Omental fat pad (tissue), 4 donors: Measurements from ENCODE around the gene OSCP1. TPM values are rescaled to one million over a fixed set of nuclear protein-coding genes. Genes with fewer than 3 reads are reported as not detected.

Source experiments
- ATAC-seq: fragments of 150-250 bp; one replicate; pipeline ENCODE4 v1.9.1; 2016; ENCODE audit warnings: mild to moderate bottlenecking, moderate library complexity; ENCODE audit not compliant: low FRiP score
- DNase-seq: peaks from one replicate; pipeline ENCODE4 v3.0.0-alpha.2; 2019; ENCODE audit warnings: low spot score
- total RNA-seq, 4 donors: library from RNA; depleted of rRNA; stranded (reverse); fragments of >200 nt; gene quantifications; one replicate each; pipeline ENCODE4 v1.1.0, GENCODE V29; 2016
- TF ChIP-seq, protein P1 (sequence below), 3 donors: fragments of 450-650 bp; IDR thresholded peaks; one replicate each; pipeline ENCODE4 v1.5.1; 2016 to 2017; ENCODE audit warnings: antibody characterized with exemption in 3 of 3, mild to moderate bottlenecking in 3 of 3, moderate library complexity in 2 of 3

Gene OSCP1
- total RNA-seq, 4 donors from 2014 or later = 5.0 to 7.2 (median 6.6) TPM

DNA sequence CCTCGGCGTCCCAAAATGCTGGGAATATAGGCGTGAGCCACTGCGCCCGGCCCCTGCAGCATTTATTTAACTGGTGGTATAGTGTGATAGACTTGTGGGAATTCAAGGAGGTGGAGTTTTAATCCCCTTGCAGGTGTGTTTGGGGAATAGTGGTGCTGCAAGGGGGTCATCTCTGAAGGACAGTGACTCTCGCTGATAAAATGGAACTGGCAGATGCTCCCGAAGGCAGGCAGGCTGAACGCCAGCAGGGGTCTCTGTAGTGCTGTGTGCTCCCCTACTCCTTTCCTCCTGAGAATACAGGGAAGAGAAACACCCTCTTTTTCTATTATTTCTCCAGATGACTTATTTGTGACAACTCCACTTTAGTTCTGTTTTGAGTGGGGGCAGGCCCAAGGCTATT is 4.0 kb downstream of the OSCP1 start:
- TF ChIP-seq, protein P1, sequence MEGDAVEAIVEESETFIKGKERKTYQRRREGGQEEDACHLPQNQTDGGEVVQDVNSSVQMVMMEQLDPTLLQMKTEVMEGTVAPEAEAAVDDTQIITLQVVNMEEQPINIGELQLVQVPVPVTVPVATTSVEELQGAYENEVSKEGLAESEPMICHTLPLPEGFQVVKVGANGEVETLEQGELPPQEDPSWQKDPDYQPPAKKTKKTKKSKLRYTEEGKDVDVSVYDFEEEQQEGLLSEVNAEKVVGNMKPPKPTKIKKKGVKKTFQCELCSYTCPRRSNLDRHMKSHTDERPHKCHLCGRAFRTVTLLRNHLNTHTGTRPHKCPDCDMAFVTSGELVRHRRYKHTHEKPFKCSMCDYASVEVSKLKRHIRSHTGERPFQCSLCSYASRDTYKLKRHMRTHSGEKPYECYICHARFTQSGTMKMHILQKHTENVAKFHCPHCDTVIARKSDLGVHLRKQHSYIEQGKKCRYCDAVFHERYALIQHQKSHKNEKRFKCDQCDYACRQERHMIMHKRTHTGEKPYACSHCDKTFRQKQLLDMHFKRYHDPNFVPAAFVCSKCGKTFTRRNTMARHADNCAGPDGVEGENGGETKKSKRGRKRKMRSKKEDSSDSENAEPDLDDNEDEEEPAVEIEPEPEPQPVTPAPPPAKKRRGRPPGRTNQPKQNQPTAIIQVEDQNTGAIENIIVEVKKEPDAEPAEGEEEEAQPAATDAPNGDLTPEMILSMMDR (IDR thresholded peaks at IDR 0.05) = no peak
- no peak for DNase-seq
- ATAC-seq = no peak

DNA sequence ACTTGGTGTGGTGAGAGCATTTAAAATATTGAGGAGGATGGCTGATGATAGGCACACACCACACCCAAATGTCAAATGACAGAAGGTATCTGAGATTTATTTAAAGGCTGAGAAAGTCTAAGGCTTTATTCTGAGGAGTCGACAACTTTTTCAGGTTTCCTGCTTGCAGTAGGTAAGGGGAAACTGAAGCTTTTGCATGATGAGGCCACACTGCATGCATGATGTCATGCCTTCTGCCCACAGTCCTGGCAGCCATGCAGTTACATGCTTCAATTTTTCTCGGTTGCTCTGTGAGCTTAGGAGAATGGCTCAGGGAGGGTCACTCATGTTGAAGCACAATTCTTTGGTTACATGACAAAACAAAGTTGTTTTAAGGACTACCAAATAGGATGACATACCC is 7.0 kb downstream of the OSCP1 start:
- DNase-seq = no peak
- ATAC-seq = no peak
- TF ChIP-seq, protein P1 (IDR thresholded peaks at IDR 0.05) = no peak

DNA sequence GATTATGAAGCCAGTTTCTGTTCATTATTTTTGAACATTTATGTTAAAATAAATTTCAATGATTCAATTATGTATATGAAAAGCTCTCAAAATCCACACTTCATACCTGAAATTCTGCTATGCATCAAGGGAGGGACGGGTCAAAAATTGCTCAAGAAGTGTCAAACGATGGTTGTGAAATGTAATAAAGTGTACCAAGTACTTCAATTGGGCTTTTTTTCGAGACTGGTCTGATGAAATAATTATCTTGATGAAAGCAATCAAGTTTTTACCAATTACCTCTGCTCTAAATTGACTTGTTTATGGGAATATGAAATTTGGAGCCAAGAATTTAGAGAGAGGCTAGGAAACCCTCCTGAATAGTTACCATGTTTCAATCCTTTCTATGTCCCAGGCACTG is 7.9 kb downstream of the OSCP1 start:
- ATAC-seq (no peak), DNase-seq (no peak)
- TF ChIP-seq, protein P1 (IDR thresholded peaks at IDR 0.05) = no peak

DNA sequence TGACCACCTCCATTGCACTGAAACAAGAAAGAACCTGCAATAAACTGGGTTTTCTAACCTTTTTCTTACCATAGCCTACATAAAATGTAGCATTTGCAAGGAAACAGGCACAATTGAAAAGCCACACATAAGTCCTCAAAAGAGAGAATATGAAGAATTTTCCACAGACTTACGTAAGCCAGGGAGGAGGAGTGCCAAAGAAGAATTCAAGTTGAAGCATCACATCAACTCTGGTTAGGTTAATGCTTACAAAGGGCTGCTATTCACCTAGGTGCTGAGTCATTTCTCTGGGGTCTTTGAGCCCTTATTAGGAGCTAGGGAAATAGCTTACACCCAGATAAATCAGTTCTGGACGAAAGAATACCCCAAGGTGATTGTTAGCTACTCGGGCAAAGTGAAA is 9.6 kb downstream of the OSCP1 start:
- ATAC-seq (no peak), DNase-seq (no peak)
- TF ChIP-seq, protein P1 (IDR thresholded peaks at IDR 0.05) = no peak

DNA sequence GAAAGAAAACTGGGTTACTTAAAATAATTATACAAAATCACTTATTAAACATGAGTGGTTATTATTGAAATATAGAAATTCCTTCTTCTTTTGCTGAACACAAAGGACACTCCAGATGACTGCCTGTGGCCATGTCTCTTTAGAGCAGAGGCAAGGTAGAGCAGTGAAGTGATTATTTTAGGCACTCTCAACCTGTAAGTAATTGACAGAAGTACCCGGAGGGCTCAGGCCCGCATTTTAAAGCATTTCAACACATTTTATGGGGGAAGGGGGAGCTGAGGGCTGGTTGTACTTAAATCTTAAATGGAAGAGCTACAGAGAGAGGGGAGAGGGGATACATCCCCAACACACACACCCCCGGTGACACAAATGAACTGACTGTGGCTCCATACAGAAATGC is 10.2 kb downstream of the OSCP1 start:
- TF ChIP-seq, protein P1 (IDR thresholded peaks at IDR 0.05) = no peak
- no peak for ATAC-seq
- no peak for DNase-seq

DNA sequence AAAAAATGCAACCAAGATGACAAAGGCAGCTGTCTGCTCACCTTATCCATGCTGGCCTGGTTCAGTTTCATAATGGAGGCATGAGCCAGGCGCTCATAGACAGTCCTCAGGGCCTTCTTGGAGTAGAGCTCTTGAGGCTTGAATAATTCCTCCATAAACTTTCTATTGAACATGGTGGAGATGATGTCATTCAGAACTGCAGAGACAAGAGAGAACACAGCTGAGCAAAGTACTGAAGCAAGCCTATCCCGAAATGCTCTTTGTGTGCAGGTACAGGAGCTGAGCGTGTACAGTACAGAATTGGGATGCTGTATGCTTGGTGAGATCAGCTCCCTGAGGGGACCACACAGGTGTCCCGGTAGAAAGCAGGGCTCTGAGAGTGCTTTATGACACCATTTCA is 11.5 kb downstream of the OSCP1 start:
- DNase-seq = no peak
- no peak for ATAC-seq
- TF ChIP-seq, protein P1 (IDR thresholded peaks at IDR 0.05) = no peak

DNA sequence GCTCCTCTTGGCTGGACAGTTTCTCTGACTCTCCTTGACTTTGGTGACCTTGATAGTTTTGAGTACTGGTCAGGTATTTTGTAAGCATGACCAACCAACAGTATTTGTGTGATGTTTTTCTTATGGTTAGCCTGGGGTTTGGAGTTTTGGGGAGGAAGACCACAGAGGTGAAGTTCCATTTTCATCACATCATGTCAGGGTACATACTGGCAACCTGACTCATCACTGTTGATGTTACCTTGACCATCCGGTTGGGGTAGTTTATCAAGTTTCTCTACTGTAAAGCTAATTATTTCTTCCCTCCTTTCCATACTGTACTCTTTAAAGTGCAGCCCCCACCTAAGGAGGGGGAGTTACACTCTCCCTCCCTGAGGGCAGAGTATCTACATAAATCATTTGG is 13.4 kb downstream of the OSCP1 start:
- ATAC-seq = no peak
- no peak for DNase-seq
- TF ChIP-seq, protein P1 (IDR thresholded peaks at IDR 0.05) = no peak
